NCI-H128 (cell line): ENCODE data around the gene C5AR2.
"Not testable (repeated sequence)": the region's sequence is repeated elsewhere in the genome, so short reads cannot be mapped to it uniquely, and the experiment has no call there.

Experiments
- DNase-seq: peaks from one replicate; lab custom pipeline; 2025; ENCODE audit not compliant: unreplicated experiment; lab: John Stamatoyannopoulos, UW

The C5AR2 gene

GRCh38 chr19:47323409-47323808, 8.6 kb upstream of the C5AR2 start:
- DNase-seq, result no peak

DNA sequence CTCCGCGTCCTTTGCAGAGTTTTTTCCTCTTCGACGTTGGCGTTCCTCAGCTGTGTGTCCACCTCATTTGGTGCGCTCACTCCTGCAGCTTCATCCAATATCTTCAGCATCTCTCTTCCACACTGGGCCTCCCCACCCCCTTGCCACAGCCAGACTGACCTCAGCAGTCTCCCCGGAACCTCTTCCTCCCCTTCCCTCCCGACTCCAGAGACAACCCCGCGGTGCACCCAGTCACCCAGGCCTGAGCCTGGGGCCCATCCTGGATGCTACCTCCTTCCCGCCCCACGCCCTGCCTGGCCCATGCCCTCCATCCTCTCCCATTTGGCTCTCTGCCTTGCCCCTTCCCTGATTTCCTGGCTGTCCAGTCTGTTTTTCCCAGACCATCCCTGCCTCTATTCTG, 8.1 kb upstream of the C5AR2 start:
- no peak for DNase-seq

- DNase-seq, result no peak
Observed at GRCh38 chr19:47324502-47324901, 7.5 kb upstream of the C5AR2 start.

- no peak for DNase-seq
Observed at GRCh38 chr19:47330466-47330869, 1.5 kb upstream of the C5AR2 start.

- DNase-seq, result no peak
Observed at GRCh38 chr19:47331490-47331889, 485 bp upstream of the C5AR2 start.

DNA sequence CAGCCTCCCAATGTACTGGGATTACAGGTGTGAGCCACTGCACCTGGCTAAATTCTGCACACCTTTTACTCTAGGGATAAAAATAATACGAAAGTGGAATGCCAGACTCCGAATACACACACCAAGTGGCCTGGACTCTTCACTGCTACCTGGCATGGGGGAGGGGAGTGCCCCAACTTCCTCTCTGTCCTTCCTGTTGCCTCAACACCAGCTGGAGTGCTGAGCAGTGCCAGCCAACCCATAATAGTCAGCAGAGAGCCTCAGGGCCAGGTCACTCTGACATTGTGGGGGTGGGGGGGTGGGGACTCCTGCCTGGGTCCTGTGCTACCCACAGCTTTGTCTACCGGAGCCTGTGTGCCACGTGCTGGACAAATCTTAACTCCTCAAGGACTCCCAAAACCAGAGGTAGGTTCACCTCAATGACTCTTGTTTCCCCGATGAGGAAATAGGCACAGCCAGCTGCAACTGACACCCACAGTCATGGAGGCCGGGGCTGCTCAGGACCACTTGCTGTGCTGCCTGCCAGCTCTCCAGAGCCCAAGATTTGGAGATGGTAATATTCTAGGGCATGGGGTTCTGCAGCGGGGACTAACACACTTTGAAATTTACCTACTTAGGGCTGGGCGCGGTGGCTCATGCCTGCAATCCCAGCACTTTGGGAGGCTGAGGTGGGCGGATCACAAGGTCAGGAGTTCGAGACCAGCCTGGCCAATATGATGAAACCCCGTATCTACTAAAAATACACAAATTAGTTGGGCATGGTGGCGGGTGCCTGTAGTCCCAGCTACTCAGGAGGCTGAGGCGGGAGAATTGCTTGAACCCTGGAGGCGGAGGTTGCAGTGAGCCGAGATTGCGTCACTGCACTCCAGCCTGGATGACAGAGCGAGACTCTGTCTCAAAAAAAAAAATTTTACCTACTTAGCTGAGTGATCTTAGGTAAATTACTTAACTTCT, 5.1 kb downstream of the C5AR2 start:
- DNase-seq, result not testable (repeated sequence)

GRCh38 chr19:47339196-47339880, 7.4 kb downstream of the C5AR2 start:
- DNase-seq, result no peak

GRCh38 chr19:47340477-47341208, 8.7 kb downstream of the C5AR2 start:
- no peak for DNase-seq

GRCh38 chr19:47341734-47342133, 9.8 kb downstream of the C5AR2 start:
- DNase-seq, result no peak

- DNase-seq, result no peak
Observed at GRCh38 chr19:47343194-47343802, 11.3 kb downstream of the C5AR2 start.

GRCh38 chr19:47344425-47344824, 12.4 kb downstream of the C5AR2 start:
- no peak for DNase-seq

GRCh38 chr19:47346024-47346423, 14.0 kb downstream of the C5AR2 start:
- not testable (repeated sequence) for DNase-seq

DNA sequence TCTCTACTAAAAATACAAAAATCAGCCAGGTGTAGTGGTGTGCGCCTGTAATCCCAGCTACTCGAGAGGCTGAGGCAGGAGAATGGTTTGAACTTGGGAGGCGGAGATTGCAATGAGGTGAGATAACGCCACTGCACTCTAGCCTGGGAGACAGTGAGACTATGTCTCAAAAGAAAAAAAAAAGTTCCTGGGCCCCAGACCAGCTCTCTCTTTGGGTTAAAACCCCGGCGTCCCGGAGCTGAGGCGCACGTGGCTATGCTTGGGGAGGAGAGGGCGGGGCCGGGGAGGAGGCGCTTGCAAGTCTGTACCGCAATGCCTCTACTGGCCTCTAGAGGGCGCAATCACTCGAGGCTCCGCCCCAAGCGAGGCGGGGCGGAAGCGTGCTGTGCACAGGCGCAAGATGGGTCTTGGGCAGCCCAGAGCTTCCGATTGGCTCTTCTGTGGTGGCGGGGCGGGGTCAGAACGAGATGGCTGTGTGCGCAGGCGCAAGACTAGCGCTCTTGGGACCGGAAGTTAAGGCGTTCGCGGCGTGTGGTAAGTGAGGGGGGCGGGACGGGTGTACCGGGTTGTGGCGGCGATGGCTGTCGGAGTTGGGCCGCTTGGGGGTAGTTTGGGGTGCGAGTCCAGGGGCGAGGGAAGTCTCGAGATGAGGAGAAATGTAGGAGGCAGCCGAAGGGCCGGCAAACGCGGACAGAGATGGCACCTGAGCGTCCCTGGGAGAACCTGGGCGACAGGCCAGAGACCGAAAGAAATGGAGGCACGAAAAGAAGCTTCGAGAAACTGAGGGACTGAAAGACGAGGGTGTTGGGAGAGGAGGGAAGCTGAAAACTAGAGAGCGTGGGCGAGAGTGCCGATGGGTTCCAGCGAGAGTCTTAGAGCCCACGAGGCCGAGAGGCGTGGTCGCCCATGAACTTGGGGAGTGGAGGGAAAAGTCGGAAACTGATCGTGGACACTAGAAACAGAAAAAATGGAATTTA, 17.1 kb downstream of the C5AR2 start, which contains the start of gene DHX34:
Gene DHX34 (plus strand): TSS at position 497 of the 977 bp plus-strand sequence. CDS start 3,716 bp downstream, outside the sequence.
- peak; percentile 98 for DNase-seq

DNA sequence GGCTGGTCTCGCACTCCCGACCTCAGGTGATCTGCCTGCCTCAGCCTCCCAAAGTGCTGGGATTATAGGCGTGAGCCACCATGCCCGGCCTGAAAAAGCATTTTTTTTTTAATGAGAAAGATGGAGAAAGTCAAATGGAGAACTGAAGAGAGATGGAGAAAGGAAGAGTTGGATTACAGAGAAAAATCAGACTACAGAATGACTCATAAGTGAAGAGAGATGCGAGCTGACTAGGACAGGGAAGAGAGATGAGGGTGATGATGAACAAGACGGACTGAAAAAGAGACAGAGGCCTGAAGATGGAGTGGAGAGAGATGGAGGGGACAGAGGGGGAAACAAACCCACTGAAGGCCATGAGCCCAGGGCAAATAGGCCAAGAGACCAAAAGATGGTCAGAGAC, 18.7 kb downstream of the C5AR2 start:
- no peak for DNase-seq

DNA sequence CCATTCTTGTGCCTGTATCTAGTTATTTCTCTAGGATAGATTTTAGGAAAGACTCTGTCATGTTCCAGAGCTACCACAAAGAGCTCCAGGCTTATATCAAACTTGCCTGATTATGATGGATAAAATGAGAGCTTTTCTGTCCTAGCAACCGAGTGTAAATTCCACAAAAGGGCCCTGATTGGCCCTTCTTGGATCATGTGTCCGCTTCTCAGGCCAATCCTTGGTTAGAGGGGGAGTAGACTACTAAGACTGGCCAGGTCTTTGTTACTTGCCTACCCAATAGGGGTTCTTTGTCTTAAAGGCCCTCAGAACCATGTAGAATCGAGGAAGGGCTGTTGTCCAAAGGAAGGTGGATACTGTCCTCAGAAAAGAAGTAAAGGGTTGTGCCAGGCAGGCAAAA, 19.6 kb downstream of the C5AR2 start:
- no peak for DNase-seq

DNA sequence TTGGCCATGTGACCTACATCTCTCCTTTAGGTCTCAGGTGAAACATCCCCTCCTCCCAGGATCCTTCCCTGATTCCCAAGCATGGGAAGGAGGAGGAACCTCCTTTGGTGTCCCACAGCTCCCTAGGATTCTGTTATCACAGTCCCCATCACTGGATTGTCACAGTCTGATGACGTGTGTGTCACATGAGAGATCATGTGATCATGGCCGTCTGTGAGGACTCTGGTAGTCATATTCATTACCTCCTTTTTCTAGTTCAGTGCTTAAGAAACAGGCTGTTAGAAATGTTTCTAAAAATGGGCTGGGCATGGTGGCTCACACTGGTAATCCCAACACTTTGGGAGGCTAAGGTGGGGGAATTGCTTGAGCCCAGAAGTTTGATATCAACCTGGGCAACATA, 20.1 kb downstream of the C5AR2 start:
- no peak for DNase-seq

GRCh38 chr19:47353307-47353712, 21.3 kb downstream of the C5AR2 start:
- no peak for DNase-seq

DNA sequence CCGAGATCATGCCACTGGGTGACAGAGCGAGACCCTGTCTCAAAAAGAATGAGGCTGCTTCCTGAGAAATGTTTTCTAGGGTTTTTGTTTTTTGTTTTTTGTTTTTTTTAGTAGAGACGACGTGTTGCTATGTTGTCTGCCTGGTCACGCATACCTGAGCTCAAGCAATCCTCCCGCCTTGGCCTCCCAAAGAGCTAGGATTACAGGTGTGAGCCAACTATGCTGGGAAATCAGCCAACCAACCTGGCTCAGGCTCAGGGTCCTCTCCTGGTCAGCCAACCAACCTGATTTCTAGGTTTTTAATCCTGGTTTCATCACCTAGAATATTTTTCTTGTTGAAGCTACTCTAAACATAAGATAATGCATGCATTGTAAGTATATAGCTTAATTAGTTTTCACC, 24.9 kb downstream of the C5AR2 start:
- no peak for DNase-seq

DNA sequence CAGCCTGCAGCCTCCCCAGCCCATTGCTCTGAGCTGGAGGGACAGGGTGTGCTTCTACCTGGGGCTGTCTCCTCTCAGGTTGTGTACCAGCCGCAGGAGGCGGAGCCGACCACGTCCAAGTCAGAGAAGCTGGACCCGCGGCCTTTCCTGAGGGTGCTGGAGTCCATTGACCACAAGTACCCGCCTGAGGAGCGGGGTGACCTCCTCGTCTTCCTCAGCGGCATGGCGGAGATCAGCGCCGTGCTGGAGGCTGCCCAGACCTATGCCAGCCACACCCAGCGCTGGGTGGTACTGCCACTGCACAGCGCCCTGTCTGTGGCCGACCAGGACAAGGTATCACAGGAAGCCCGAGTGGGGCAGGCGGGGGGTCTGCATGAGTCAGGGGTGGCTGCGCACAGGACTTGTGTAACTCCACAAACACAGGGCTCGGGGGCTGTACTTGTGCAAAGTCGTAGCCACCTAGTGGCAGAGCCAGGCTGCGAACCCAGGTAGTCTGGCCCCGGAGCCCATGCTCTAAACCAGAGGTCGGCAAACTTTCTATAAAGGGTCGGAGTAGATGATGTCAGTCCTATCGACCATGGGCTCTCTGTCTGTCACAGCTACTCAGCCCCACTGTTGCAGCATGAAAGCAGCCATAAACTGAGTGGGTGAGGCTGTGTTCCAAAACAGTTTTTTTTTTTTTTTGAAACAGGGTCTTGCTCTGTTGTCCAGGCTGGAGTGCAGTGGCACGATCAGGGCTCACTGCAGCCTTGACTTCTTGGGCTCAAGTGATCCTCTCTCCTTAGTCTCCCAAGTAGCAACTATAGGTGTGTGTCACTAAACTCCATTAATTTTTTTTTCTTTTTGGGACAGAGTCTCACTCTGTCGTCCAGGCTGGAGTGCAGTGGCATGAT, 26.1 kb downstream of the C5AR2 start:
- DNase-seq, result no peak
